Measurements from ENCODE around the gene TNFRSF8. TPM values are rescaled to one million over a fixed set of nuclear protein-coding genes. Genes with fewer than 3 reads are reported as not detected.

TNFRSF8 gene
- total RNA-seq, 1 donor from 2014 or later = not detected

GRCh38 chr1:12057382-12057781 lies 5.7 kb upstream of the TNFRSF8 start:
- peaks cover 3% of the 10 kb centered on the region for H3K27me3 ChIP-seq (ENCODE audit: control insufficient read depth, insufficient read depth, low read length)
- no peak overlapping the region for H3K4me3 ChIP-seq (ENCODE audit: low read depth, low read length)
- FAIRE-seq (no peak), DNase-seq (ENCODE audit: low read depth) (peak; percentile 24)
- no peaks in the 10 kb centered on the region for H3K36me3 ChIP-seq (ENCODE audit: control insufficient read depth, insufficient read depth, low read length)
- TF ChIP-seq, protein P1, sequence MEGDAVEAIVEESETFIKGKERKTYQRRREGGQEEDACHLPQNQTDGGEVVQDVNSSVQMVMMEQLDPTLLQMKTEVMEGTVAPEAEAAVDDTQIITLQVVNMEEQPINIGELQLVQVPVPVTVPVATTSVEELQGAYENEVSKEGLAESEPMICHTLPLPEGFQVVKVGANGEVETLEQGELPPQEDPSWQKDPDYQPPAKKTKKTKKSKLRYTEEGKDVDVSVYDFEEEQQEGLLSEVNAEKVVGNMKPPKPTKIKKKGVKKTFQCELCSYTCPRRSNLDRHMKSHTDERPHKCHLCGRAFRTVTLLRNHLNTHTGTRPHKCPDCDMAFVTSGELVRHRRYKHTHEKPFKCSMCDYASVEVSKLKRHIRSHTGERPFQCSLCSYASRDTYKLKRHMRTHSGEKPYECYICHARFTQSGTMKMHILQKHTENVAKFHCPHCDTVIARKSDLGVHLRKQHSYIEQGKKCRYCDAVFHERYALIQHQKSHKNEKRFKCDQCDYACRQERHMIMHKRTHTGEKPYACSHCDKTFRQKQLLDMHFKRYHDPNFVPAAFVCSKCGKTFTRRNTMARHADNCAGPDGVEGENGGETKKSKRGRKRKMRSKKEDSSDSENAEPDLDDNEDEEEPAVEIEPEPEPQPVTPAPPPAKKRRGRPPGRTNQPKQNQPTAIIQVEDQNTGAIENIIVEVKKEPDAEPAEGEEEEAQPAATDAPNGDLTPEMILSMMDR (IDR thresholded peaks at IDR 0.05; ENCODE audit: insufficient read depth, low read length, severe bottlenecking) = no peak

DNA sequence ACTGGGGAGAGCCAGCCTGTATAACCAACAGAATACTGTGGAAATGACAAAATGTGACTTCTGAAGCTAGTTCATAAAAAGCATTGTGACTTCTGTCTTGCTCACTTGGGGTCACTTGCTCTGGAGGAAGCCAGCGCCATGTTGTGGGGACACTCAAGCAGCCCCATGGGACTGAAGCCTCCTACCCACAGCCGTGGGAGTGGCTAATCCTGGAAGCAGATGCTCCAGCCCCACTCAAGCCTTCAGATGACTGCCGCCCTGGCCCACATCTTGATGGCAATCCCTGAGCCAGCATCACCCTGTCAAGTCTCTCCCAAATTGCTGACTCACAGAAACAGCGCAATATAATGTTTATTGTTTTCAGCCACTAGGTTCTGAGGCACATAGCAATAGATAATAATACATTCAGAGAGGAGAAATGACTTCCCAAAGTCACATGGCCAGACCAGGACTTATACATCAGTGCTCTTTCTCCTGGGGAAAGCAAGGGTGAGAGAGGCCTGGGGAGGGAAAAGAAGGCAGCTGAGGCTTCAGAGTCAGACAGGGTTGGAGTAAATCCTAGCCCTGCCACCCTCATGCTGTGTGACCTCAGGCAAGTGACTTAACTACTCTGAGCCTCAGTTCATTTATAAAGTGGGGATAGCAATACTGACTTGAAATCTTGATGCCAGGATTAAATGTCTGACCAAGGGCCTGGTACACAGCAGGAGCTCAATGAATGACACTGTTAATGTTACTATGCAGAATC lies 5.0 kb upstream of the TNFRSF8 start:
- TF ChIP-seq, protein P1 (IDR thresholded peaks at IDR 0.05; ENCODE audit: insufficient read depth, low read length, severe bottlenecking) = no peak
- DNase-seq (ENCODE audit: low read depth) (no peak), FAIRE-seq (no peak)
- Histone ChIP-seq H3K36me3 (ENCODE audit: control insufficient read depth, insufficient read depth, low read length) (no peaks in the 10 kb centered on the region), H3K27me3 (ENCODE audit: control insufficient read depth, insufficient read depth, low read length) (peaks cover 6% of the 10 kb centered on the region), H3K4me3 (ENCODE audit: low read depth, low read length) (no peak overlapping the region)

GRCh38 chr1:12059226-12059625 lies 3.9 kb upstream of the TNFRSF8 start:
- H3K27me3 ChIP-seq (ENCODE audit: control insufficient read depth, insufficient read depth, low read length) = peaks cover 15% of the 10 kb centered on the region
- no peak for FAIRE-seq
- H3K4me3 ChIP-seq (ENCODE audit: low read depth, low read length) = no peak overlapping the region
- DNase-seq (ENCODE audit: low read depth) = no peak
- TF ChIP-seq, protein P1 (IDR thresholded peaks at IDR 0.05; ENCODE audit: insufficient read depth, low read length, severe bottlenecking) = no peak
- H3K36me3 ChIP-seq (ENCODE audit: control insufficient read depth, insufficient read depth, low read length) = no peaks in the 10 kb centered on the region

- FAIRE-seq (no peak), DNase-seq (ENCODE audit: low read depth) (no peak)
- Histone ChIP-seq H3K4me3 (ENCODE audit: low read depth, low read length) (no peak overlapping the region), H3K27me3 (ENCODE audit: control insufficient read depth, insufficient read depth, low read length) (peaks cover 21% of the 10 kb centered on the region), H3K36me3 (ENCODE audit: control insufficient read depth, insufficient read depth, low read length) (no peaks in the 10 kb centered on the region)
- TF ChIP-seq, protein P1 (IDR thresholded peaks at IDR 0.05; ENCODE audit: insufficient read depth, low read length, severe bottlenecking) = no peak
Observed at GRCh38 chr1:12059722-12060464, 3.2 kb upstream of the TNFRSF8 start.

DNA sequence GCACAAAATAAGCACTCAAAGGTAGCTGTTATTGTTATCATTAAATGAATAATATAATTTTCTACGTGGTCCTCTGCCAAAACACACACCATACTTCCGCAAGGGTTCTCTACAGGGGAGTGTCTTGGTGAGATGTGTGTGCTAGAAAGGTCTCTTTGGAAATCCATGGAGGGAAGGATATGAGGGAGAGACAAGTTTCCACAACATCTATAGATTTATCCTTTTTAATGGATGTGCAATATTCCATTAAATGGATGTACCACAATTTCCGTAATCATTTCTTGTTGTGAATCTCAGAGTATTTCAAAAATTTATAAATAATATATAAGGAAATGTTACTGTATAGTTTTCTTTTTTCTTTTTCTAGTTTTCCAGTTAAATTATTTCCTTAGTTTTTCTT lies 2.6 kb upstream of the TNFRSF8 start:
- Histone ChIP-seq H3K27me3 (ENCODE audit: control insufficient read depth, insufficient read depth, low read length) (peaks cover 21% of the 10 kb centered on the region), H3K36me3 (ENCODE audit: control insufficient read depth, insufficient read depth, low read length) (no peaks in the 10 kb centered on the region), H3K4me3 (ENCODE audit: low read depth, low read length) (no peak overlapping the region)
- TF ChIP-seq, protein P1 (IDR thresholded peaks at IDR 0.05; ENCODE audit: insufficient read depth, low read length, severe bottlenecking) = no peak
- no peak for FAIRE-seq
- no peak for DNase-seq (ENCODE audit: low read depth)
